Renal cortex interstitium (tissue), 11 donors: ENCODE data around the gene MARK4. TPM values are rescaled to one million over a fixed set of nuclear protein-coding genes. Genes with fewer than 3 reads are reported as not detected.
"Not testable (repeated sequence)": the region's sequence is repeated elsewhere in the genome, so short reads cannot be mapped to it uniquely, and the experiment has no call there.

Experiments used
- DNase-seq, 11 donors: peaks; one replicate each; pipeline ENCODE4 v3.0.0-alpha.2; 2013; ENCODE audit warnings: low read depth in 9 of 11, low spot score in 4 of 11; ENCODE audit errors: extremely low read depth in 1 of 11
- polyA plus RNA-seq, 3 donors: library from polyadenylated mRNA; unstranded; fragments of 120-200 nt; gene quantifications; one replicate each; pipeline ENCODE4 v1.2.1, GENCODE V29; 2013; ENCODE audit not compliant: insufficient read length in 3 of 3

The MARK4 gene
- polyA plus RNA-seq, 3 donors, result 39.0 to 43.3 (median 42.4) TPM

GRCh38 chr19:45295873-45296272, 44.8 kb downstream of the MARK4 start:
- DNase-seq, result no peak

GRCh38 chr19:45296355-45296754, 45.3 kb downstream of the MARK4 start:
- DNase-seq, result no peak

- no peak for DNase-seq
Observed at GRCh38 chr19:45297674-45298073, 46.6 kb downstream of the MARK4 start.

- no peak for DNase-seq
Observed at GRCh38 chr19:45298264-45298663, 47.2 kb downstream of the MARK4 start.

GRCh38 chr19:45299719-45300118, 48.6 kb downstream of the MARK4 start:
- DNase-seq, result no peak

GRCh38 chr19:45302416-45302815, 51.3 kb downstream of the MARK4 start:
- no peak for DNase-seq

- DNase-seq, result no peak
Observed at GRCh38 chr19:45303269-45304060, 52.4 kb downstream of the MARK4 start.

GRCh38 chr19:45304141-45304926, 53.3 kb downstream of the MARK4 start:
- no peak for DNase-seq

GRCh38 chr19:45305007-45305406, 53.9 kb downstream of the MARK4 start:
- DNase-seq, result no peak

GRCh38 chr19:45305421-45305820, 54.4 kb downstream of the MARK4 start:
- DNase-seq, result no peak

- no peak for DNase-seq
Observed at GRCh38 chr19:45306040-45306439, 55.0 kb downstream of the MARK4 start.

GRCh38 chr19:45306518-45307027, 55.5 kb downstream of the MARK4 start:
- DNase-seq, result peak in 1 of 11 donors; percentile 23

GRCh38 chr19:45307361-45307760, 56.3 kb downstream of the MARK4 start:
- no peak for DNase-seq

GRCh38 chr19:45309322-45309721, 58.3 kb downstream of the MARK4 start:
- DNase-seq, result not testable (repeated sequence)

GRCh38 chr19:45311621-45312020, 60.5 kb downstream of the MARK4 start:
- DNase-seq, result no peak

GRCh38 chr19:45312285-45312684, 61.2 kb downstream of the MARK4 start:
- DNase-seq, result not testable (repeated sequence)

GRCh38 chr19:45314708-45315245, 63.7 kb downstream of the MARK4 start:
- no peak for DNase-seq

GRCh38 chr19:45315304-45315703, 64.2 kb downstream of the MARK4 start:
- DNase-seq, result no peak

GRCh38 chr19:45320997-45321775, 70.1 kb downstream of the MARK4 start:
- DNase-seq, result no peak
